Measurements from ENCODE around the gene HMMR.

Gene HMMR

GRCh38 chr5:163475411-163475810 lies 15.0 kb downstream of the HMMR start:
- DNase-seq (ENCODE audit: low read depth), result no peak
- H3K4me3 ChIP-seq (ENCODE audit: low read depth, low read length), result no peak overlapping the region
- no peak for TF ChIP-seq CTCF (conservative IDR thresholded peaks at IDR 0.05; ENCODE audit: low read depth, low read length)

GRCh38 chr5:163478126-163478981 lies 17.9 kb downstream of the HMMR start:
- peak; percentile 27 for DNase-seq (ENCODE audit: low read depth)
- no peak for TF ChIP-seq CTCF (conservative IDR thresholded peaks at IDR 0.05; ENCODE audit: low read depth, low read length)
- no peak overlapping the region for H3K4me3 ChIP-seq (ENCODE audit: low read depth, low read length)

- DNase-seq (ENCODE audit: low read depth), result no peak
- H3K4me3 ChIP-seq (ENCODE audit: low read depth, low read length), result no peak overlapping the region
- no peak for TF ChIP-seq CTCF (conservative IDR thresholded peaks at IDR 0.05; ENCODE audit: low read depth, low read length)
These were observed 18.5 kb downstream of the HMMR start for GRCh38 chr5:163478982-163479271.

- no peak overlapping the region for H3K4me3 ChIP-seq (ENCODE audit: low read depth, low read length)
- peak; percentile 48 for DNase-seq (ENCODE audit: low read depth)
- peak; percentile 34 for TF ChIP-seq CTCF (conservative IDR thresholded peaks at IDR 0.05; ENCODE audit: low read depth, low read length)
These were observed 28.8 kb downstream of the HMMR start for GRCh38 chr5:163489055-163489744.

GRCh38 chr5:163489745-163490075 lies 29.3 kb downstream of the HMMR start:
- H3K4me3 ChIP-seq (ENCODE audit: low read depth, low read length), result no peak overlapping the region
- no peak for DNase-seq (ENCODE audit: low read depth)
- no peak for TF ChIP-seq CTCF (conservative IDR thresholded peaks at IDR 0.05; ENCODE audit: low read depth, low read length)

- no peak overlapping the region for H3K4me3 ChIP-seq (ENCODE audit: low read depth, low read length)
- TF ChIP-seq CTCF (conservative IDR thresholded peaks at IDR 0.05; ENCODE audit: low read depth, low read length), result no peak
- DNase-seq (ENCODE audit: low read depth), result no peak
These were observed 35.9 kb downstream of the HMMR start for GRCh38 chr5:163496286-163496685.

GRCh38 chr5:163497315-163497714 lies 36.9 kb downstream of the HMMR start:
- no peak for TF ChIP-seq CTCF (conservative IDR thresholded peaks at IDR 0.05; ENCODE audit: low read depth, low read length)
- no peak for DNase-seq (ENCODE audit: low read depth)
- H3K4me3 ChIP-seq (ENCODE audit: low read depth, low read length), result no peak overlapping the region

Data from choroid plexus epithelial cell (primary cell).